HG03066 (cell line): ENCODE measurements around the gene IFNK.
"Not testable (repeated sequence)": the region's sequence is repeated elsewhere in the genome, so short reads cannot be mapped to it uniquely, and the experiment has no call there.

ENCODE experiments used
- ATAC-seq: cut with Tn5 transposase; IDR thresholded peaks from one replicate; pipeline ENCODE4 v1.9.1; 2021; ENCODE audit warnings: low read depth; ENCODE audit not compliant: unreplicated experiment

IFNK gene, protein sequence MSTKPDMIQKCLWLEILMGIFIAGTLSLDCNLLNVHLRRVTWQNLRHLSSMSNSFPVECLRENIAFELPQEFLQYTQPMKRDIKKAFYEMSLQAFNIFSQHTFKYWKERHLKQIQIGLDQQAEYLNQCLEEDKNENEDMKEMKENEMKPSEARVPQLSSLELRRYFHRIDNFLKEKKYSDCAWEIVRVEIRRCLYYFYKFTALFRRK

DNA sequence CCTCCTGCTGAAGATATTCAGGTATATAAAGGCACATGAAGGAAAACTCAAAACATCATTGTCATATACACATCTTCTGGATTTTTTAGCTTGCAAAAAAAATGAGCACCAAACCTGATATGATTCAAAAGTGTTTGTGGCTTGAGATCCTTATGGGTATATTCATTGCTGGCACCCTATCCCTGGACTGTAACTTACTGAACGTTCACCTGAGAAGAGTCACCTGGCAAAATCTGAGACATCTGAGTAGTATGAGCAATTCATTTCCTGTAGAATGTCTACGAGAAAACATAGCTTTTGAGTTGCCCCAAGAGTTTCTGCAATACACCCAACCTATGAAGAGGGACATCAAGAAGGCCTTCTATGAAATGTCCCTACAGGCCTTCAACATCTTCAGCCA, at the start of gene IFNK:
Gene IFNK, plus strand, starts transcription at position 55 of the 400 bp plus-strand sequence. Its CDS starts 47 bp downstream, at position 102.
- no peak for ATAC-seq

DNA sequence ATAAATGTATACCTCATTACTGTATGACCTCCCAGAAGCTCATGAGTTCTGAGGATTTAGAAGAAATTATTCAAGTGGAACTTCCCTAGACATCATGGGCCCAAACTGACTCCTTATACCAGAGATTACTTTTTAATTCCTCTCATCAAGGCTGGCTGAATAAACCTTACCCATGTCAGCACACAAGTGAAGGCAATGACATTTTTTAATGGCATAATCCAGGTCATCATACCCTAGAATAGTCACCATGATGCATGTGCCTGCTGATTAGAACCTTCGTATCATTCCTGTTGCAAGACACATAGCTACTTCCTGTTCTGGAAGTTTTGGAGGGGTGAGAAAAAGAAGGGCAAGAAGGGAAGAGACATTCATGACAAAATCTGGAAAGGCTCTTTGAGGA, 49.8 kb upstream of the IFNK start:
- no peak for ATAC-seq

DNA sequence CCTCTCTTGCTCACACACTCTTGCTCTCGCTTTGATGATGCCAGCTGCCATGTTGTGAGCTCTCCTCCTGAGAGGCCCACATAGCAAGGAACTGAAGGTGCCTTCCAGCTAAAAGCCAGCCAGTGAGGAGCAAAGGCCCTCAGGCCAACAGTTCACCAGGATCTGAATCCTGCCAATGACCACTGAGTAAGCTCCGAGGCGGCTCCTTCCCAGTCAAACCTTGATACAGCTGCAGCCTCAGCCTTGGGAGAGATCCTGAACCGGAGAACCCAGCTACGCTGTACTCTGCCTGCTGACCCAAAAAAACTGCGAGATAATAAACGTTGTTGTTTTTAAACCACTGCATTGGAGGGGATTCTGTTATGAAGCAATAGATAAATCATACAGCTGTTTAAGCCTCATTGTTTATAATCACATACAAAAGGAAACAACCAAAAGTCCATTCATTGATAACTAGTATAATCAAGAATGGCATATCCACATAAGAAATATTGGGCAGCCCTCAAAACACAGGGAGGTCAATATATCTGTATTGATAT, 49.0 kb upstream of the IFNK start:
- no peak for ATAC-seq

DNA sequence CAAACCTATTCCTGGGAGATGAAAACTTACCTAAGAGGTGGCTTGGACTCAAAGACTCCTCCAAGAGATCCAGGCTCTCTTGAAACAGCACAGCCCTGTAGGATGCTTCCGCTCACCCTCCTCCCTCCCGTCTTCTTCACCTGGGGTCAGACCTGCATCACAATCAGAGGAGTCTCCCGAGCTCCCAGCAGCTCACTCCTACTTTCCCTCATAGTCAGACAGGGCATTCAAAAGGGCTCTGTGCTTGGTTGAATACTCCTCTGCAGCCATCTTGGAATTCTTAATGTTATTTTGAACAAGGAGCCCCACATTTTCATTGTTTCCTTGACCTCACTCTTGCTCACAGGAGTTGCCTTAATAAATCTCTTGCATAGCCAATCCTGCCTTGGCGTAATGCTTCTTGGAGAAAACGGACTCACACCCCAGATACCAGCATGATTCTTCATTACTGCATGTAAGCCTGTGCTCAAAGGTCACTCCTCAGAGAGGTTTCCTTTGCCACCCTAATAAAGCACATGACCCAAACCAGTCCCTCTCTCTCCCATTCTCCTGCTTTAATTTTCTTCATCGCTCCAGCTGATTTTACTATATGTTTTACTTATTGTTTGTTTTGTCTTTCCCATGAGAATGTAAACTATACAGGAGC, 47.1 kb upstream of the IFNK start:
- no peak for ATAC-seq

DNA sequence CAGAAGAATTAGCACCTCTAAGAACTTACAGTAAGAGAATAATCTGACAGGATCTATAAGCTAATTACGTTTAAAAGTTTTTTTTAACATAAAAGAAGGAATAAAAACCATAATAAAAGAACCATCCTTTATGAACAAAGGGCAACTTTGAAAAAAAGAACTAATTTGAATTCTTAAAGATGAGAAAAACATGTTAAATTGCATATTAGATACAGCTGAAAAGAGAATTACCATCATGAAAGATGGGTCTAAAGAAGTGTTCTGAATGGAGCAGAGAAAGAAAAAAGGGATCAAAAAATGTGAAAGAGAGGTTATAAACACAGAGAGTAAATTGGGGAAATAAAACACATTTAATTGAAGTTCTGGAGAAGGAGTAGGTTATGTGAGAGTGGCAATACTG, 45.8 kb upstream of the IFNK start:
- no peak for ATAC-seq

DNA sequence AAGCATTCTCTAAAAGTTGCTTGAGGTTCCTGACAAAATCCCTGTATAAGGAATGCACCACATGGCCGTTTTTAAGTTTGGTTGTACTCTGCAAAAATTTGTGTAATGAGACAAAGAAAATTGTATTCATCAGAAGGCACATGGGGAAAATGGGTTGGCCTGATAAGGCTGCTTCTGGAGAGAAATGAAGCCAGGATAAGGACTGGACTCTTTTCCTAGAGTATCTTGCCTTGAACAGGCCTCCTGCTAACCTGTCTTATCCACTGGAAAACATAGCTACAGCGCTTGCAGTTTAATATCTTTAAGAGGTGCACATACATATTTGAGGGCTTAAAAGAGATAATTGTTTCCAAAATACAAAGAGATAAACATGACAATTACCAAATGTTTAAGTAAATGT, 41.4 kb upstream of the IFNK start:
- no peak for ATAC-seq

DNA sequence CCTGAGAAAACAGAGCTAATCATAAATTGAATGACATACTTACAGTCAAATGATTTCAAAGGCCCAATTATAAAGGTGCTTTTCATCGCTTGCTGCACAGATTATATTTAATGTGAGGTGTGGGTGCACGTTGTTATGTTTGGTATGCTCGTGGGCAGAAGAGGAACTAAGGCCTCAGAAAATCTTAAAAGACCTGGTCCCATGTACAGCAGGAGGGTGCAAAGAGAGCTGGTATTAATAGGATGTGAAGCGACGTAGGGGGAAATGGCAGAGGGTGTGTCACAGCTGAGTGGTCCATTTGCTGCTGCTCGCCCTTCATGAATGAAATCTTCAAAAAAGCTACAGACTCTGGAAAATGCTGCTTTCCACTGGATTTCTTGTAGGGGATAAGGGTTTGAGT, 40.5 kb upstream of the IFNK start:
- ATAC-seq, result no peak

DNA sequence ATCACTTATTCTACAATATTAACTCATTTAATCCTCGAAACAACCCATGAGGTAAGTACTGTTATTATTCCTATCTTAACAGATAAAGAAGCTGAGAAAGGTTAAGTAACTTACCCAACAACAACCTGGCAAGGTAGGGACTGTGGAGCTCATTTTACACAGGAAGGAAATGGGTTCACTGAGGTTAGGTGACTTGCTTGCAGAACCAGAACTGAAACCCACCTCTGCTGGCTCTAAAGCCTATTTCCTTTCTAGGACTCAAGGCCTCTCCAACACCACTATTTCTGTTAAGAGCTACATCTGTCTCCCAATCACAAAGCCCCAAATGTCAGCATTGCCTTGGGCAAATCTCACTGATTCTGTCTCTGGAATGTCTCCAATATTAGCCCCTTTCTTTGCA, 38.9 kb upstream of the IFNK start:
- peak; percentile 78 for ATAC-seq

DNA sequence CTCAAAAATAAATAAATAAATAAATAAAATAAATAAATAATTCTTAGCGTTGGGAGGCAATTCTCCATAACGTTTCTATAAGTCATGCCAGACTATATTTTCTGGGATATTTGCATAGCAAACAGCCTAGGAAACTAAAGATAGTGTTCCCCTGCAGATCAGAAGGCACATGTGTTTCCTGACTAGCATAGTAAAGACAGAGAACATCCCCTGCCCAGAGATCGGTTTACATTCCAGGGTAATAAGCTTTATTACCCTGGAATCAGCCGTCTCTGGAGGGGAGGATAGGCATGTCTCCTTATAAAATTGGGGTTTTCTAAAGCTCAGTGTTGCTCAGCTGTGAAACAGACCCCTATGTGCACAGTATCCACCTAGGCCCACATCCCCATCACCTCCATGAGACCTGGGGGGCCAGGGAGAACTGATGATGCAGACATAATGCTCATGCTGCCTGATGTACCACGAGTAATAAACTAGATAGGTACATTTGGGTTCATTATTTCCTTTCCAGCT, 36.9 kb upstream of the IFNK start:
- no peak for ATAC-seq

DNA sequence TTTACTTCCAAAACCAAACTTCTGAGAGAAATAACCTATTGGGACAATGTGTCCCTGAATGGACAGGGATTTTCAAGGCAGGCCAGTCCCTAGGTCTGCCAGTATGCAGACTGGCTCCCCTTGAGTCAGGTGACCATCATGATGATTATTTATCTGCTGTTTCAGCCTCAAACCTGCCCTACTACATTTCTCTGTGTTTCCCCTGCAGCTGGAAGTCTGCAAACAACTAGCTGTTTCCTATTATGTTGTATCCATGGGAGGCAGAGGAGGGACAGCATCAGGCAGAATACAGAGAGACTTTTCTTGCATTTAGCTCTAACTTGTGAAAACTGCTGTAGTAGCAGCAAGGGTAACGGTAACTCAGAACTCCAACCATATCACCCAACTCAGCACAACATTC, 36.2 kb upstream of the IFNK start:
- no peak for ATAC-seq

DNA sequence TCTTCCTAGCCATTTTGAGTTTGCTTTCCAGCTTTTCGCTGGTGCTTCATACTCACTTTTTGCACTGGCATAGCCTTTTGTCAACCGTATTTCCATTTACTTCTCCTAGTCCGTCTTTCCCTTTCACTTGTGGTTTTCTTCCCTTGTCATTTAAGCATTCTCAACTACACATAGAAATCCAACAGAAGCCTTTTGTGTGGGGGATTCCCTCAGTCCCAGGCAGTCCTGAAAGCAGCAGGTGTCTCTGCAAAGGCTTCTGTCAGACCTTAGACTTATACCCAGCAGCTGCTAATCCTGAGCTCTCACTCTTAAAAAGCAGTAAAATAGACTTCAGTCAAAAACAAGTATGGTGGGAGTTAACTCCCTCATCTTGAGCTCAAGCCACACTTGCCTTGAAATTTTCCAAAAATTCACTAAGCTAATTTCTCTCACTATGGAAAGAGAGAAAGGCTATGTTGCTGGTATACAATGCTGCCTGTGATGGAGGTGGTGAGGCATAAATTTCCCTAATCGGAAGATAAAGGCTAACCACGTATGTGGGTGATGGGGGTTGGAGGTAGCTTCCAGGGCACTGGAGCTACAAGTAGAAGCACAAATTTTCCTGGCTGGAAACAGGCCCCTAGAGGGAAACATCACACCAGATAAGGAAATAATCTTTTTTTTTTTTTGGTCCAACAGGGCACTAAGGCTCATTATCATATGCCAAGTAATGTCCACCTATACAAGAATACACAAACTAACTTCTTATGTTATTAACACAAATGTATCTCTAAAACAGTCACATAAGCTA, 34.8 kb upstream of the IFNK start:
- peak; percentile 77 for ATAC-seq

DNA sequence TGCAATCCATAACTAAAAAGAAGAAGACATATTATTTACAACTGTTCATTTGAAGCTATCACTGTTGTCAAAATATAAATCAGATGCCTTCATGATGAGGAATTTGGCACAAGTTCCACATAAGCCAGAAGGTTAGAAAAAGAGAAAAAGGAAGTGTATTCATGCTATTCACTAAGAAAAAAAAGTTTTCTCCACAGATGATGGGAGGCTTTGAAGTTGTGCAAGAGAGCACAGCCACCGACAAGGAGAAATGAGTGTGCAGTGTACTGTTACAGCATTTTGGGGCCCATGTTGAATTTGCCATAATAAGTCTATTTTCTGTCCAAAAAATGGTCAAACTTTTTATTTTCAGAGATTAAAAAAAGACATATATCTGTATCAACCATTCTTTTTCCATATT, 32.9 kb upstream of the IFNK start:
- no peak for ATAC-seq

DNA sequence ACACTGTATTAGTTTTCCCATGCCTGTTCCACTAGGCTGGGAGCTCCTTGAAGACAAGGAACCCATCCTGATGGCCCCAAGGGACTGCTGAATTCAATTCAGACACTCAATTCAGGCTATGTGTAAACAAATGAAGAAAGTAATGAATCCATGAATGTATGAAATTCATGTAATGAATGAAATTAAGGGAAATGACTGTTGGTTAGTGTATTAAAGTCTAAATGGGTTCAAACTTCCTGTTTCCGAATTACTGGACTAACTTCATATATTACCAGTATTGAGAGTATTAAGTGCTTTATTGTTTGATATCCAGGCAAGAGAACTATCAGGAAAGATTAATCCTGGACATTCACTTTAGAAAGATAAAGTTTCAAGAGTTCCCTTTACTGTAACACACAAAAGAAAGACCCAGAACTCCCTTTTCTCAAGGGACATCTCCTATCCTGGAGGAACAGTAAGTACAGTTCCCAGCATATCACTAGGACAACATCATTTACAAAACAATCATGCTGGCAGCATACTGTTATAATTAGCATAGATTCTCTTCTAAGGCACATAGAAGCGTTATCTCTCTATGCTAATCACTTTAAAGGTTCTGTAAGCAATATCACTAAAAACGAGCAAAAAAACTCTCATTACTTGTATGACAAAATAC, 28.5 kb upstream of the IFNK start:
- ATAC-seq, result no peak

DNA sequence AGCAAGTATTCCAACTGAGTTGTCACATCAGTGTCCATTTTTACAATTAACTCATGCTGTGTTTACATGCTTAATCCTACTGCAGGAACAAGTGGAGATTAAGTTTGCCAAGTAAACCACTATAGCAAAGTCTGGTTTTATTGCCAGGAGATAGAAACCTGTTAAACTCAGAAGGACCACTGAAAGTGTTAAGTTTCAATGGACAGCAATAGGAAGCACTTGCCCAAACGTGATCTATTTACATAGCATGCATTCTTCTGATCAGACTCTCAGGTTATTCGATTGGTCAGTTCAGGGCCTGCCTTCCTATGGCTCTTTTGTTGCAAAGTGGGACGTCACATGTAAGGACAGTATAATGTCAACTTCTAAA, 28.0 kb upstream of the IFNK start:
- ATAC-seq, result no peak

DNA sequence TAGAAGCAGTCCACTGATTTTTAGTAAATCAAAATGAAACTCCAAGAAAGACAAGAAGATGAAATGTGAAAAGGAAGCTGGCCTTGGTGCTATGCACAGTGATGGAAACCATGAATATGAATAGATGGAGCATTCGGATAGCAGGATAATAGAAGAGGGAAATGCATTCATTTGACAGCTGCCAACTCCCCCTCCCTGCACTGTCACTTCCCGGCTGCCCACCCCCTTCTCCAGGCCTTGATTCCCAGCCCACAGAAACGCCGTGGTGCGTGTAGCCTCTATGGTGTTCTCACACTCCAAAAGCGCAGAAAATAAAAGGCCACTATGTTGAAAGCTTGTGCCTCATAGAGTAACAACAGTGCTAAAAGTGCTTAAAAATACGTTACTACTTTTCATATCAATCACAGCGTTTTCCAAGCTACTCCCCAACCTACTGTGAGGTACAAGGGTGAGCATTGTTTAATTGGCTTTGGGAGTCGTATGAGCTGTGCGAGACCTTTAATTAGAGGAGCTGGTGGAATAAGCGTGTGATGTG, 26.1 kb upstream of the IFNK start:
- ATAC-seq, result no peak

DNA sequence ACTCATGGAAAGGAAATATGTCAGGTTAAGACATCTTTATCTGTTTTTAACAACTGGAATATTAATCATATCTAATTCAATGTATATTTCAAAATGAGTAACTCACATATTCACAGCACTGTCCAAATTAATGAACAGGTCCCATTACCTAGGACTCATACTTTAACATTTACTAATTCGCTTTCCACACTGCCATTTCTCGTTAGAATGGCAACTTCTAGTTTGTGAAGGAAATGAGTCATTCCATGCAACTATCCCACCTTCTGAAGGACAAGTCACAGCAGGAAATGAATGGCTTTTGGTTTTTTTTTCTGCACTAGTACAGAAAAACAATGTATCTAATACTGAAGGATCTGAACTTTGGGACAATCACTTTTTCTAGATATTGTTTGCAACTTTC, 24.6 kb upstream of the IFNK start:
- no peak for ATAC-seq

DNA sequence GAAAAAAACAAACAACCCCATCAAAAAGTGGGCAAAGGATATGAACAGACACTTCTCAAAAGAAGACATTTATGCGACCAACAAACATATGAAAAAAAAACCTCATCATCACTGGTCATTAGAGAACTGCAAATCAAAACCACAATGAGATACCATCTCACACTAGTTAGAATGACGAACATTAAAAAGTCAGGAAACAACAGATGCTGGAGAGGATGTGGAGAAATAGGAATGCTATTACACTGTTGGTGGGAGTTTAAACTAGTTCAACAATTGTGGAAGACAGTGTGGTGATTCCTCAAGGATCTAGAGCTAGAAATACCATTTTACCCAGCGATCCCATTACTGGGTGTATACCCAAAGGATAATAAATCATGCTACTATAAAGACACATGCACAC, 23.2 kb upstream of the IFNK start:
- ATAC-seq, result not testable (repeated sequence)

DNA sequence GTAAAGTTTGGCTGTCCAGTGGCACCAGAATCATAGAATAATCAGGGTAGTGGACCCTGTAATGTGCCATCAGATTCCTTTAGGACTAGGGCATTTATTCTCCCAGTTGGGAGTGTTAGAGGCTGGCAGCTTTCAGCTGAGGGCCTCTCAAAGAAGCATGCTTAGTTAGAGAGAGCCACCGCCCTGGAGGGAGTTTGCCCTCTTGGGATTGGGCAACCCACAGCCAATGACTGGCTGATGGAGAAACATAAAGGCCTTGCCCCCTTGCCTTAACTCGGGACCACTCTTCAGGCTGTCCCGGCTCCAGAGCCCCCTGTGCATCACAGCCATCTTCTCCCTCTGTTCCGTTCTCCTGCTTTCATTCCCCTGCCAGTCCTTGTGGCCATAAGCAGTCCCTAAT, 20.5 kb upstream of the IFNK start:
- ATAC-seq, result no peak

DNA sequence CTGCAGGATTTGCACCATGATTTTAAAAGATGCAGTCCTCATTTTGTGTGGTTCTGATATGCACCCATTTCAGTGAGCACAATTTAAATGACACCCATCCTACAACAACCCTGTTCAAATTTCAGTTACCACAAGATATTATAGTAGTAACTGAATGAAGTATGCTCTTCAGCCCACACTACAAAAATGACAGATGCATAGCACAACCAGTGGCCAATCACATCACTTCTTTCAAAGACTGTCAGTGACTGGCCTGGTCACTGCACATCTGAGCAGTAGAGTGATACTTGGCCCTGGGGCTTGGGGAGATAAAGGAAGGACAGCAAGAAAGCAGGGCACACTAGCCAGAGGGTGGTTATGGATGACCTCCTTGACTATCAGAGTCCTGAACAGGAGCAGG, 19.8 kb upstream of the IFNK start:
- no peak for ATAC-seq

DNA sequence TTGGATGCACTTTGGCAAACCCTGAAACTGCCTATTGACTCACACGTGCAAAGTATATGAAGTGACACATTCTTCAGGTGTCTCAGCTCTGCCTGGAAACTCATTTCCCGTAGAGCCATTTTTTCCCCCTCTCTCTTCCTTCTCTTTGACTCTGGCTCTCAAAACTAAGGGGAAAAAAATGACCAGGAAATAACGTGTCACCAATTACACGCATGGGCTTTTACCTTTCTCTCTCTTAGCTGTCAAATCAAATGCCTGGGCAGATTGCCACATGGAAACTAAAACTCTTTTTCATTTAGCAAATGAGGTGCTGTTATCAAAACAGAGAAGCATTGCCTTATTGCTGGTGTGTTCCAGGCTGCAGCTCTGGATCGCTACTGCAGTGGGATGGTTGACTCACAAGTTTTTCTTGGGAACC, 18.3 kb upstream of the IFNK start:
- ATAC-seq, result no peak

DNA sequence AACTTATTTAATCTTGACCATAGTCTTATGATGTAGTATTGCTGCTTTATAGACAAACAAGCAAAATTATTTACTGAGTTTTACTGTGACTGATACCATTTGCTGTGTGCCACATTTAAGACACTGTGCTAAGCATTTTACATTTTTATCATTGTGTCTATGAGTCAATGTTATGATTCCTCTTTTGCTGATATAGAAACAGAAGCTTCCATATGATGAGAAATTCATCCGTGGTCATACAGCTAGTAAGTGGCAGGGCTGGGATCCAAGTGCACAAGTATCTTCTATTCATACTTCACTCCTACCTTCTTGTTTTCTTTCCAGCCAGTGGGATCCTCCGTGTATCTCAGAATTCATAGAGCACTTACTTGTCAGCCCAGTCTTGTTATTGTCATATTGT, 17.1 kb upstream of the IFNK start:
- ATAC-seq, result no peak
